HG02852 (cell line): ENCODE results near the gene OSCP1.

Experiments
- ATAC-seq: cut with Tn5 transposase; IDR thresholded peaks from one replicate; pipeline ENCODE4 v1.9.1; 2021; ENCODE audit warnings: mild to moderate bottlenecking, moderate library complexity; ENCODE audit not compliant: unreplicated experiment

OSCP1 gene

GRCh38 chr1:36384542-36385409 lies 65.5 kb downstream of the OSCP1 start:
- ATAC-seq, result no peak

- ATAC-seq, result no peak
Observed at GRCh38 chr1:36383240-36383639, 67.0 kb downstream of the OSCP1 start.

DNA sequence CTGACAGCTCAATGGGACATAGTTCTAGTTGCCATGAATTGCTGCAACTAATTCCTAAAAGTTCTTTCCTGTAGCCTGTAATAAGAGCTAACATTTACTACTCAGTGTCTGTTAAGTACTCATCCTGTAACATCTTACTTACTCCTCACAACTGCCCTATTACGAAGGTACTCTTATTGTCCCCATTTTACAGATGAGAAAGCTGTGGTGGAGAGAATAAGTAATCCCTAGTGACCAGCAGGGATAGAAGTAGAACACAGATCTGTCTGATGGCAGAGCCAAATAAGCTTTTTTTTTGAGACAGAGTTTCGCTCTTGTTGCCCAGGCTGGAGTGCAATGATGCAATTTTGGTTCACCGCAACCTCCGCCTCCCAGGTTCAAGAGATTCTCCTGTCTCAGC lies 67.6 kb downstream of the OSCP1 start:
- no peak for ATAC-seq

- no peak for ATAC-seq
Observed at GRCh38 chr1:36382231-36382630, 68.0 kb downstream of the OSCP1 start.

GRCh38 chr1:36381405-36381804 lies 68.8 kb downstream of the OSCP1 start:
- no peak for ATAC-seq

DNA sequence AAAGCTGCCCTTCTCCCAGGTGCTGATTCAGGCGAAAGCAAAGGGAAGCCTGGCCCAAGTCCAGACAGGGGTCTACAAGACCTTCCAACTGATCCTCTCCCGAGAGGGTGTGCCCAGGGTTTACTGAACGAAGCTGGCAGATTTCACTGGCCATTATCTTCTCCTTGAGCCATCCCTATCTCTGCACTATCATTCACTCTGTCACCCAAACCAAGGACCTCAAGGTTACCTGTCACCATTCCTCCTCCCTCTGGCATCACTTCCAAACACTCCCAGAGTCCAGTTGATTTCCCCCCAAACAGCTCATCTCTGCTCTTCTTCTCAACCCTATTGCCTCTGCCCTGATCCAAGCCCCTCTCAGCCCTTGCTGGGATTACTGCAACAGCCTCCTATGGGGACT lies 69.5 kb downstream of the OSCP1 start:
- ATAC-seq, result no peak

DNA sequence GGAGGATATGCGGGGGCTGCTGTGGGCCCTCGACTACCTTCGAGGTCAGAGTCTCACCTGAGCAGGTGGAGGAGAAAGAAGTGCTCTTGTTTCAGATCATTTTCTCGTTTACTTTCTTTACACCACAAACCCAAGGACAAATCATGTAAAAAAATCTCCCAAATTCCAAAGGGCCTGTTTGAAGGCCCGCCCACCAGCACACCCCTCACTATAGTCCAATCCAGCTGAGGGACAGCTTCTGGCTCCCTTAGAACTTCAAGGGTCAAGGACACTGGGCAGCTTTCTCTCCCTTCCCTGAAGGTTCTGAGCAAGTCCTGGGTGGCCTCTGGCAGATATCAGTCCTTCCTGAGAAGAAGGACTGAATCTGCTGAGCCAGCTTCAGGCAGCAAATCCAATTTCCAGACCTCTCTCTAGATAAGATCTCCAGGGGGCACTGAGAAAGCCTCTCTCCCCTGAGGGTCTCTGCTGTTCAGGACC lies 70.1 kb downstream of the OSCP1 start:
- no peak for ATAC-seq

DNA sequence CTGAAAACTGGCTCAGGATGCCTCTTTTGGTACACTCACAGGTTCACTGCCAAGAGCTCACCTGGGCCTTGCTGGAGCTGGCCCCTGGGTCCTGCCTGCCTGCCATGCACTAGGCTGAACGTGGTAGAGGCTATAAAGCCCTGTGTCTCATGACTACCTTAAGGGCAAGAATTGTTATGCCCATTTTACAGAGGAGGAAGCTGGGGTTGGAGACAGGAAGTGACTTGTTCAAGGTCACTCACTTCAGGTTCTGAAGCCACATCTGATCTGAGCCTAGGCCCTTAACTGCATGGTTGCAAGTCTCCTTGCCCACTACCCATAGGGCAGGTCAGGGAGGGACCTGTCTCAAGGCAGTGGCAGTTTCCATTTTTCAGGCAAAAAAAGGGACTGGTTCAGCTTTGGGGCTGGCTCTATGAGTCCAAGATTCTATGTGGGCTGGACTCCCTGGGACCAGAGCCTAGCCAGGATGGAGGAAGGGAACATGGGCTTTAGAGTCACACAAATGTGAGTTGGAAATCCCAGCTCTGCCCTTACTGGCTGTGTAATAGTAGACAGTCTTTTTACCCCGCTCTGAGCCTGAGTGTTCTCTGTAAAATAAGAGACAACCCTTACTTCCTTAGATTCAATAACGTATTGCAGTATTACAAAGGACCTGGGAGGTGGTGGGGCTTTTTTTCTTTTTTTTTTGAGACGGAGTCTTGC lies 72.3 kb downstream of the OSCP1 start:
- no peak for ATAC-seq

DNA sequence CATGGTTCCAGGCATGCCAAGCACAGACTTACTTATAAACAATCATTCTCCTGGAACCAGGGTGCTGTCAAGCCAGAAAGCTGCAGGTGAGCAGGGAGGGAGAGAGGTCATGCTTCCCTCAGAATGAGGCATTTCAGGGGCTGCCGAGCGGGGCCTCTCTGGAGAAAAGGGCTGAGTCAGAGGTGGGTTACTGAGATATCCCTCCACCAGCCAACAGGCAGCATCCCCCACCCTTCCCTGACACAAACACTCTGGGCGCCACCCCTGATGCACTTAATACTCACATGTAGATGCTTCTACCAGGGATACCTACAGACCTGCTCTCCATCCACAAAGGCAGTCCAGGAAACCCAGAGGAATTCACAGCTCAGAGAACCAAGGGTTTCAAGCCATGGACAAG lies 77.6 kb downstream of the OSCP1 start:
- ATAC-seq, result no peak

- no peak for ATAC-seq
Observed at GRCh38 chr1:36369061-36369861, 81.0 kb downstream of the OSCP1 start.
